GM18511 (cell line): ENCODE results near the gene FGGY.

Experiments used
- ATAC-seq: cut with Tn5 transposase; IDR thresholded peaks from one replicate; pipeline ENCODE4 v1.9.1; 2021; ENCODE audit warnings: mild to moderate bottlenecking, moderate library complexity; ENCODE audit not compliant: unreplicated experiment

Gene FGGY

DNA sequence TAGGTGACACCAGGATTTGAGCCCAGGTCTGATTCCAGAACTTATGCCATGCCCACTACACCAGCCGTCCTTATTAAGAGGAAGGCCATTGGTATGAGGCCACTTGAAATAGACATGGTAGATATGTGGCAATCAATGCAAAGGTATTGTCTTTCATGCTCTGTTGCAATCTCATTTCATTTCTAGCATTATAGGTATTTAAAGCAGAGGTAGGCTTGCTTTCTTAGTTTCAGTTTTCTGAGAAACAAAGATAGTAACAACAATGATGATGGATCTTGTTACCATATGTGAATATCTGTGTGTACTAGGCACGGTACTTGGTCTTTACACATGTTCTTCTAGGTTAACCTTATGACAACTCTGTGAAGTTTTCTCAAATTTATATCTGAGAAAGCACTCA, 113.1 kb downstream of the FGGY start:
- peak; percentile 69 for ATAC-seq

DNA sequence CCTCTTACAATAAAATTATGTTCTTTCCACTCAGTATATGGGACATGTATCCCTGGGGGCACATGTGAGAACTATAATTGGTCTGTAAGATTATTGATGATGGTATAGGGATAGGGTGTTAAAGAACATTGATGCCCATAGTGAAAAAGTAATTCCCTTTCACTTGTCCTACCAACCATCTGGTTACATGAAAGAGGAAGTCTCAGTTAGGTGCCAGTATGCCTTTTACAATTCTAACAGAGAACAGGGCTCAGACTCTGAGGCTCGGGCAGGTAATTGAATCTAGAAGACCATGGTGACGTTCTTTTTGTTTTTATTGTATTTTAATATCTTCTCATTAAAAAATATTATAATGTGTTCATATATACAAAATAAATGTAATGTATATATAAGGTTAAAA, 113.6 kb downstream of the FGGY start:
- ATAC-seq, result peak; percentile 41

DNA sequence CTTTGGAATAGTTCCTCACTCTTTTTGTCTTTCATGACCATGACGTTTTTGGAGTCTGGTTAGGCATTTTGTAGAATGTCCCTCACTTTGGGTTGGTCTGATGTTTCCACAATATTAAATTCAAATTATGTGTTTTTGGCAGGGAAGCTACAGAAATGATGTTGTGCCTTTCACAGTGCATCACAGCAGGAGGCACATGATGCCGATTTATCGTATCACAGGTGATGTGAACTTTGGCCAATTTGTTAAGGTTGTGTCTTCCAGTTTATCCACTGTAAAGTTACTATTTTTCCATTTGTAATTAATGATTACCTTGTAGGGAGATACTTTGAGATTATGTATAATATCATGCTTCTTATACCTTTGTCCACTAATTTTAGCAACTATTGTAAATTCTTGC, 114.3 kb downstream of the FGGY start:
- ATAC-seq, result no peak

DNA sequence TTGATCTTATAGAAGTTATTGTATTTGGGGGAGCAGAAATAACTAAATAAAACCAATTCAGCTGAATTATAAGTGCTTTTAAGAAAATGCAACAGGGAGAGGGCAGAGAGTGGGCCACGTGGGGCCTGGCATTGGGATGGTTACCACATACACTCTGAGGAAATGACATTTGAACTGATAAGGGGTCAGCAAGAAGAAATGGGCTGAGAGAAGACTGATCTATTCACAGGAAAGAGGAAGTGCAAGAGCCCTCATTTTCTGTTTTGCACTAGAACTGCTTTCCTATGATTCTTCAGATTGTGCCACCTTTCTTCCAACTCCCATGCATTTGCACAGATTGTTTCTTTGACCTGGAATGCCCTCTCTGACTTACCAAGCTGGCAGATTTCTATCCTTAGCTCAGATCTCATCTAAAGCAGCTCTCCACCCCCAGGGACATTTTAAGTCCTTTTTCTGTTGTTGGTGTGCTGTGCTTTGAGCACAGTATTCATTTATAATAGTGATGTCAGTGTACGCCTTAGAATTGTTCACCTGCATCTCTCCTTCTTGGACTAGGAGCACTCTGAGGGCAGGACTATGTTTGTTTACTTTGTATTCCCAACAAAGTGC, 115.9 kb downstream of the FGGY start:
- ATAC-seq, result peak; percentile 67

DNA sequence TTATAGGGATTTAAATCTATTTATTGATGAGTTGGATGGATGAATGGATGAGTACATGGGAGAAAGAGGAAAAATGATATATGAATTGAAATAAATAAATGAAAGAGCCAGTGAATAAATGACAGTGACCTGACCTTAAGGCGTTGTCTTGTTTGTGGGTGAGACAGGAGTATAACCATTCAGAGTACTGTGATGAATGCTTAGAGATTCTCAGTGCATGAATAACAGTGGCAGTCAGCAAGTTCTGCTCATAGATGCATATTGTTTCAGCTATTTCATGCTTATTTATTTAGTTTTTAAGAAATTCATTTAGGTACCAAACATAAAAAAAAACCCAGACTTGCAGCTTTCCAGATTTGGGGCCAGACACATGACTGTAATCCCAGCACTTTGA, 116.4 kb downstream of the FGGY start:
- no peak for ATAC-seq

DNA sequence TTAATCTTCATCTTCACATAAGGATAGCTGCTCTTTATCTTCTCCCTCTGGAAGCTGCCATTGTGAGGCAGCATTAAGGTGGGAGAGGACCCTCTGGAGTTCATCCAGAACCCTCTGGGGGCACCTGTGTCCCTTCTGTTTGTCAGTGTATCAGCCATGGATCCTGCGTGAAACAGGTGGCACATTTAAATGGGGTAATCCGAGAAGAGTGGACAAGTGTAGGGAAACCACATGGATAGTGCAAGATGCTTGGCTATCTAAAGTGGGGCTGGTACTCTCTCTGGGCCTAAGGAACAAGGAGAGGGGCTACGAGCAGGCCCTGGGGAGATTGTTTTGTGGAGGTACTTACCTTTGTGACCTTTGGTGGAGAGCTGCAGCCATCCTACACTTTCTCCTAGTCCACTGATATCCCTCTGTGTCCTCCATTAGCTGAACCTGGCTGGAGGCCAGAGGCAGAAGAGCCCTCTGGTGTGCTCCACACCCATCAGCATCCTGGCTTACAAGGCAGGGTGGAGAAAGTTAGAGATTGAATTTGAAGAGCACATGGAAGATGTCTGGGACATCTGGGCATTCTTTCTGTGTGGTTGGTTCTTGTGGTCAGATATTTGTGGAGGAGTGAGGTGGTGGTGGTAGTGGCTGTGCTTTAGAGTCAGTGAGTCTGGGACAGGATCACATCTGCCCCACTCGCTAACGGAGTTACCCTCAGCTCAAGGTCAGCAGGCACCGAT, 117.7 kb downstream of the FGGY start:
- no peak for ATAC-seq

DNA sequence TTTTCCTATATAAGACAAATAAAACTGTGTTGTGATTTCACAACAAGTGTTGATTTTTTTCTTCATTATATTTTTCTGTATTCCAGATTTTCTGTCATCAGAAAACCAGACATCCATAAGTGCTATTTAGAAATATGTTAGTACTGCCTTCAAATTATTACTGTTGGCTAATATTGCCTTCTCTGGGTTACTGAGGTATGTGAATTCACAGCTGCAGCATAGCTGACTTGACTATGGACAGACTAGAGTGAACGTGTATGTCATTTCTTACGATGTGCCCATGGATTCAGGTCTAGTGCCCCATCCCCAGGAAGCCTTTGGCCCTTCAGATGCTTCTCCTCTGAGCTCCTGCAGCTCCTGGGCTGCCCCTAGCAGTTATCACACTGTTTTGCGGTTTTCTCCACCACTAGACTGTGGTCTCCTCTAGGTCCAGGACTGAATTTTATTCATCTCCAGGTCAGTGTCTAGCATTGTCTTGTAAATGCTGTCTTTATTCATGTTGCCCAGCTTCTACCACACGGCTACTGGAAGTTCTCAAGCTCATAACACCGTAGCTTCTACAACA, 118.5 kb downstream of the FGGY start:
- no peak for ATAC-seq

DNA sequence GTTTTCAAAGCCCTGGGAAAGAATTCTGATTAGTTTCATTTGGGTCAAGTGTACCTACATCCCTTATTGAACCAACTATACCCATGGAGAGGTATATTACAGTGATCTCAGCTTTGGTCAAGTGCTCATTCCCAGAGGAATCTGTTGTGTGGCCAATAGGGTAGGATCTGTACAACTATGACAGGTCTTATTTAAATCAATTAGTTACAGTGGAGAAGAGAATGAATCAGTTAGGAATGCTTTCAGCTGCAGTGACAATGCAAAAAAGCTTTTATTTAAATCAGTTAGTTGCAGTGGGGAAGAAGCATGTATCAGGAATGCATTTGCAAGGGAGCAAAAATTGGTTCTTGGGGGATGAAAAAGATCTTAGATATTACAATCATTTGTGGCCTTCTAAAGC, 119.0 kb downstream of the FGGY start:
- ATAC-seq, result no peak

DNA sequence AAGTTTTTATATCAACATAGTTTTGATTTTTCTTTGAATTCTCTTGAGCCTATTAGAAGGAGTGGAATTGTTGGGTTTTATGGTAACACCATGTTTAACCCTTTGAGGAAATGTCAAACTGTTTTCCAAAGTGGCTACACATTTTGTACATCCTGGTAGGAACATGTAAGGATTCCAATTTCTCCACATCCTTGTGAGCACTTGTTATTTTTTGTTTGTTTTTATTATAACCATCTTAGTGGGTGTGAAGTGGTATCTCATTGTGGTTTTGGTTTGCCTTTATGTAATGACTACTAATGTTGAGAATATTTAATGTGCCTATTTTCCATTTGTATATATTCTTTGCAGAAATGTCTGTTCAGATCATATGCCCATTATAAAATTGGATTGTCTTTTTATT, 120.5 kb downstream of the FGGY start:
- ATAC-seq, result no peak

DNA sequence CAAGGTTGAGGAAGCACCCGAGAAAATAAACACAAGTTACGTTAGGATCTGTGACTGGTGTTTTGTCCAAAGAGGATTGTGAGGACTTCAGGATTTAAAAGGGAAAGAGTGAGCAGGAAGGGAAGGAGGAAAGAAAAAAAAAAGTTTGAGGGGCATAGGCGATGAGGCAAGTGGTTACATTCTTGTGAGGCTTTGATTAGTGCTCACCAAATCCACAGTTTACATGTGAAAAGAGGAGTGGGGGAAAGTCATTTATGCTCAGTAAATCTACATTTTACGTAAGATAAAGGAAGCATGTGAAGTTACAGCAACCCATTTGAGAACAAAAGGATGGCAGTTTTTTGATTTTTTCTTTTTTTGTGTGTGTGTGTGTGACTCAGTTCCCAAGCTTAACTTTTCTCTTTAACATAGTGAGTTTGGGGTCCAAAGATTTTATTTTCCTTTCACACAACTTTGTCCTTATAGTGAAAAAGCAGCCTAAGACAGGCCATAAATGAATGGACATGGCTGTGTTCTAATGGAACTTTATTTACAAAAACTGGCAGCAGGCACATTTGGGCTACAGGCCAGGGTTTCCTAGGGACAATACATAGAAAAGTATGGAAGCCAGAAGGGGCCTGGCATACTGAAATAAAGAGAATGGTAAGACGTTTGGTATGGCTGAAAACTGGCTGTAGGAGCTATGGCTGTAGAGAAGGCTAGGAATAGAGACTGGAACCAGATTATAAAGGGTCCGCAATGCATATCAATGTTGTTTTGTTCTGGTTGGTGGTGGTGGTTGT, 121.7 kb downstream of the FGGY start:
- ATAC-seq, result no peak

DNA sequence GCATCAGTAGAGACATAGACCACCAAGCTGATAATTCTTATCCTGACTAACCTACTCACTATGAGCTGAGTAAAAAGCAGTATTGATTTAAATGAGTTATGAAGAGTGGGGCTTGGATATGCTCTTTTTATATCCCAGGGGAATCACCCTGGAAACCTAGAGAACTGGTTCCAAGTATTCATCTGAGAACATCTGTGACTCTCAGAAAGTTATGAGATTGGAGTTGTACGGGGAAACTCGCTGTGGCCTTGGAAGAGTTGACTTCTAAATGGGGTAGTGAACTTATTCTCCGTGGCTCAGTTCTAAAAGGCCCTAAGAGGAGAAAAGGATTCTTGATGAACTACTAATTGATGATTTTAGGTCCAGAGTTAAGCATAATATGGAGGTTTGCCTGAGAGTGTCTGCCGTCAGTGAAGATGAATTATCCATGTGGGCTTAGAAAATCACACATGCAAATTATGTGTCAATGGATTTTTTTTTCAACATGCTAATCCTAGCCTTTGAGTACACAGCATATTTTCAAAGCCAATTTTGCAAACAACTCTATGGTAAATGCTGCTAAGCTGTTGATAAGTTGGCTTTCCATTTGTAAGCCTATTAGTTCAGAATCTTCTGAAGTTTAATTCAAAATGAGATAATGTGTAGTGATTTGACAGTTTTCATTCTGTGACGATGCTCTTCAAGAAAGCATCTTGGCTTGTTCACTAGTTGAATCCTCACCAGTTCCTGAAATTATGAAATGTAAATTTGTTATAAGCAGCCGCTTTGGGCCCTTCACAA, 122.7 kb downstream of the FGGY start:
- no peak for ATAC-seq

DNA sequence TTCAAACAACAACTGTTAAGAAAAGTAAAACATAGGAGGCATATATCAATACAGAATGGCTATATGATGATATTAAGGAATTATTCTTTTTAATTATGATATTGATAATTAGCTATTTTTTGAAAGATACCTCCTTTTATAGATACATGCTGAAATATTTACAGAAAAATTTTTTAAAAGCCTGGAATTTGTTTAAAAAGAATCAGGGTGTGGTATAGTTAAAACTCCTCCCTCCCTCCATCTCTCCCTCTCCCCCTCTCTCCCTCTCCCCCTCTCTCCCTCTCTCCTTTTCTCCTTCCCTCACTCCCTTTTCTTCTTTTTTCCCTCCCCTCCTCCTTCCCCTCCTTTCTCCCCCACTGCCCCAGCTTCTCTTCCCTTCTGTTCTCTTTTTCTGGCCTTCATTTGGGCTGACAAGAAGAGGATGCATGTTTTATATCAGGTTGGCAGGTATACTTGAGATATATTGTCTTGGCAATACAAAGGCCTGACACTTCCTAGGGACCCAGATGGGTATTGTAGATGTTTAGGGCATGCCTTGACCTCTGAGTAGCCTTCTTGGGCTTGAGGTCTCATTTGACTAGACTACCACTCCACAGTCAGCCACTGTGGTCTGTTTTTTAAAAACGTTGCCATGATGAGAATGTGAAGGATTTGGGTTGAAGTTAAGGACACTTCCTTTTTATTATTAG, 124.5 kb downstream of the FGGY start:
- no peak for ATAC-seq

DNA sequence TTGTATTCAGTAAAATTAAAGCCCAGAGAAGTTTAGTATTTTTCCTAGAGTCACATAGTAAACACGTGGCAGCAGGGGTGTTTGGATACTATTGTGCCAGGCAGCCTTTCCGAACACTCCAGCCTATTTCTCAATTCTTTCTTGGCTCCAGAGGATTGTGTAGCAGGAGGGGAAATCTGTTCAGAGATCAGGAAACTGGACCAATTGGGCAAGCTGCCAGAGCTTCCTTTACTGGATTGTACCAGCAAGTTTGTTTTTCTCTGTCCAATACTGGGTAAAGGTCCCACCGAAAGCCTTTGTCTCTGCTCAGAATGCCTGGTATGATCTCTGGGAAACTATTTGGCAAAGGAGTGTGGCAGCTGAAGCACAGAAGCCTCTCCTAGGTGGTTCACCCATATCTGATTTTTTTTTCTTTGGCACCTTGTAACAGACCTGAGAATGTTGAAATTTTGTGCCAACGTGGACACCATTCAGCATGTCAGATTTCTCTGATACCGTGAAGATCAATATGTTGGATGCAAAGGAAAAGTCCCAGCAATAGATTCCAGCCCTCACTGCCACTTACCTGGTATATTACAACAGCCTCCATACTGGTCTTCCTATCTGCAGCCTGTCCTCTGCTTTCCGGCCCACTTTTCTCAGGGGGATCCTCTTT, 126.2 kb downstream of the FGGY start:
- ATAC-seq, result no peak

DNA sequence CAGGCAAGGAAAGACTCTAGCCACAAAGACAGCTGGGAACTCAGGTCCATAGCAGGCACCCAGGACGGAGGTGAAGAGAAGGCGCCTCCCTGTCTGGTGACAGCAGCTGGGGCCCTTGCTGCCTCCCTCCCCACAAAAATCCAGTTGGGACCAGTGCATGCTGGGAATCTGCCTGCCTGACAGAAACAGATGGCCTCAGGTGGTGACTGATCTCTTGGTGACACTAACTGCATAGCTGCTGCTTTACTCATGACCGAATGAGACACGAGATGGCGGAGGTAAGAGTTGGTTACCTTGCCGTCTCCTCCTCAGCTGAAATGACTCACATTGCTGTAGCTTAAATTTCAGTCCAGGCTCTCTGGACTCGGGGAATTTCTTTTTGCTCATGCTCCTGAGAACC, 130.3 kb downstream of the FGGY start:
- ATAC-seq, result no peak

DNA sequence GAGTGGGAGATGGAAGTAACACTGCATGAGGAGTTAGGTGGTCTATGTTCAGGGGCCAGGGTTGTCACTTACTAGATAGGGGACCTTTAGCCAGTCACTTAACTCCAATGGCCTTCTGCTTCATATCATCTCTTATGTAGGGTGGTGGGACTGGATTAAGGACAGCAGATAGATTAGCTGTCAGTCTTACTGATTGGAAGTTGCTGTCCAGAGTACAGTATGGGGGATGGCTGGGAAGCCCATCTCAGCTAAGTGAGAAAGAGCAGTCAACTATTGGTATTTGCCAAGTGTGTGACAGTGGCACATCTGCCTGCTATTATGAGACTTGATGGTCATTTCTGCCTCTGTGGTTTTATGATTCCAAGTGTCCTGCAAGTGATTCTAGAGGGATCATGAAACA, 130.9 kb downstream of the FGGY start:
- no peak for ATAC-seq

DNA sequence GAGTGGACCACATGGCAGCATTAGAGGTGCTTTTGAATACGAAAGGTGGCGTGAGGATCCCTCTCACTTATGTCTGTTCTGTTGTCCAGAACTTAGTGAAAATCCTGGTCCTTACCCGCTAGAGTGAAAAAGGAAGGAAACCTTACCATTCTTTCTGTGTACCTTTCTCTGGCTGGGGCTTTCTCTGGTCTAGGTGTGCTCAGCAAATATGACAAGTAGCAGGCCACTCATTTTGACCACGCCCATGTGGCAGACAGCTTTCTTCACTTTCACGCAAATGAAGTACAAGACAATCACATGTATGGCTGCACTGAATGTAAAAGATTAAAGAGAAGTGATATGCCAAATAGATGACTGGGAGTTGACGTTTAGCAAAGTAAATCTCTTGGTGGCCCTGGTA, 131.9 kb downstream of the FGGY start:
- no peak for ATAC-seq

DNA sequence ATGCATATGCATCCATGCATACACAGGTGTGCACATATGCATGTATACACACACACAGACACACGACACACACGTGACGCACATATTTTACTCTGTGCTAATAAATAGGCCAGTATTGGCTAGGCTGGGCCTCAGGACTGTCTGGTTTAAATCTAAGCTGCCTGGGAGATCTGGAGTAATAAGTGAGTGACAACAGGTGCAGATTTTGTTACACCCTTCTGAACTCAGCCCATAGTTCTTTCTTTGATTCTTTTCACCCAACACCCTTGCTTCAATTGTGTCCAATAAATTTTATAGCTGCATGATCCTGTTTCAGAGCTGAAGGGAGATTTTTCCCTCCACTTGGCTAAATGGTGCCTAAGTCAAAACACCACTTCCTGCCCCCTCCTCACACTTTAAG, 132.8 kb downstream of the FGGY start:
- no peak for ATAC-seq

DNA sequence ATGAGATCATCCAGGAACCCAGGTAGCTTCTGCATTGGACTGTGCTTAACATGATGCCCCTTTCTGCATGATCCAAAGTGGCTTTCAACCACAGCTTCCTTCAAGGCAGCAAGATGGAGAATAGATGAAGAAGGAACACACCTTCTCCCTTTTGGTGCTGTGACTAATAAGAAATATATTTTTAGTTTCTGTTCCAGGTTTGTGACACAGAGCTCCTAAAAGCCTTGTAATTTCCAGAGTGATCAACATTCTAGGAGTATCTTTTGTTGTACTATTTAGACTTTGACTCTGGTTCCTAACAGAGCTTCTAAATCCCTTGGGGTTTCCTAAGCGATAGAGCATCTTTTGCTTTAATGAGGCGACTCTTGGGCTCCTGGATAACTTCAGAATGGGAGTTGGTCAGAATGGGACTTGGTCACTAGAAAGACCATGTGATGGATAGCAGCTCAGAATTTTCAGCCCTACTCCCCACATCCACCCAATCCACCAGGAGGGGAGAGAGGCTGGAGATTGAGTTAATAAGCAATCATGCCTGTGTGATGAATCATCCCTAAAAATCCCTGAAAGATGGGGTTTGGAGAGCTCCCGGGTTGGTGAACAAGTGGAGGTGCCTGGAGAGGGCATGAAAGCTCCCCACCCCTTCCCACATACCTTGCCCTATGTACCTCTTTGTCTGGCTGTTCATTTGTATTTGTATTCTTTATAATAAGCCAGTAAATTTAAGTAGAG, 134.8 kb downstream of the FGGY start:
- no peak for ATAC-seq
